ENCODE results near the gene MAMLD1. TPM values are rescaled to one million over a fixed set of nuclear protein-coding genes. Genes with fewer than 3 reads are reported as not detected.

MAMLD1 gene
- total and polyA plus RNA-seq, 12 donors = 1.2 to 4.2 (median 2.3) TPM

GRCh38 chrX:150363561-150364346 is 637 bp downstream of the MAMLD1 start:
- intact Hi-C loops (cut with DNase I) = loop anchor here in 7 of 10 donors (2.0 to 10.0 kb wide), 6 partner anchors 121 to 401 kb away; no protein-coding TSS in a partner anchor
- H3K27ac ChIP-seq = peak overlapping the region in 9 of 10 donors; percentile 72 to 88 (median 82)
- peak in 6 of 8 donors; percentile 18 to 54 (median 32) for ATAC-seq

GRCh38 chrX:150364347-150365050 is 1.4 kb downstream of the MAMLD1 start:
- DNase-seq (peak; percentile 17 to 19), ATAC-seq (peak in 1 of 8 donors; percentile 16)
- Histone ChIP-seq H3K27me3 (peaks cover 0 to 65% (median 0%) of the 10 kb centered on the region in 7 donors), H3K36me3 (no peaks in the 10 kb centered on the region), H3K4me1 (peaks cover 0 to 22% (median 10%) of the 10 kb centered on the region in 9 donors), H3K9me3 (peaks cover 0 to 4% (median 0%) of the 10 kb centered on the region in 11 donors), H3K27ac (peak overlapping the region in 9 of 10 donors; percentile 72 to 88 (median 82)), H3K4me3 (peak overlapping the region; percentile 52 to 73 (median 62))
- intact Hi-C loops (cut with DNase I) = loop anchor here in 7 of 10 donors (2.0 to 10.0 kb wide), 9 partner anchors 83 to 402 kb away; no protein-coding TSS in a partner anchor
- TF ChIP-seq CTCF (IDR thresholded peaks at IDR 0.05) = no peak
- WGBS, 2 donors = 0 to 1% methylated on average over 17 to 65 of the region's 66 CpGs

More at GRCh38 chrX:150363561-150364346, 637 bp downstream of the MAMLD1 start:
- peaks cover 0 to 4% (median 0%) of the 10 kb centered on the region in 11 donors for H3K9me3 ChIP-seq
- H3K36me3 ChIP-seq = no peaks in the 10 kb centered on the region
- H3K4me1 ChIP-seq = peaks cover 0 to 22% (median 10%) of the 10 kb centered on the region in 9 donors
- H3K27me3 ChIP-seq = peaks cover 0 to 70% (median 0%) of the 10 kb centered on the region in 7 donors
- 0% methylated on average over 42 to 67 of the region's 67 CpGs for WGBS, 2 donors
- DNase-seq = peak; percentile 6 to 22
- peak overlapping the region; percentile 52 to 73 (median 62) for H3K4me3 ChIP-seq
- TF ChIP-seq CTCF (IDR thresholded peaks at IDR 0.05) = peak in 1 of 9 donors; percentile 8

GRCh38 chrX:150365051-150365989 is 2.2 kb downstream of the MAMLD1 start:
- DNase-seq = peak; percentile 68 to 78
- intact Hi-C loops (cut with DNase I) = loop anchor here in 7 of 10 donors (2.0 to 10.0 kb wide), 7 partner anchors 82 to 401 kb away; no protein-coding TSS in a partner anchor
- peak; percentile 62 to 78 (median 70) for ATAC-seq
- H3K9me3 ChIP-seq = peaks cover 0 to 4% (median 0%) of the 10 kb centered on the region in 11 donors
- H3K4me3 ChIP-seq = peak overlapping the region; percentile 52 to 73 (median 62)
- no peaks in the 10 kb centered on the region for H3K36me3 ChIP-seq
- TF ChIP-seq CTCF (IDR thresholded peaks at IDR 0.05) = peak in 8 of 9 donors; percentile 31 to 74 (median 66)
- H3K27ac ChIP-seq = peak overlapping the region; percentile 34 to 88 (median 82)
- 1% methylated on average over 55 to 65 of the region's 75 CpGs for WGBS, 2 donors
- peaks cover 0 to 57% (median 0%) of the 10 kb centered on the region in 7 donors for H3K27me3 ChIP-seq
- peaks cover 0 to 22% (median 10%) of the 10 kb centered on the region in 9 donors for H3K4me1 ChIP-seq

Measured in heart right ventricle (tissue), 16 donors.